HT-29 (cell line): ENCODE data around the gene MAP4K5. TPM values are rescaled to one million over a fixed set of nuclear protein-coding genes. Genes with fewer than 3 reads are reported as not detected.
"Not testable (repeated sequence)": the region's sequence is repeated elsewhere in the genome, so short reads cannot be mapped to it uniquely, and the experiment has no call there.

Experiments
- DNase-seq: peaks from one replicate; pipeline ENCODE4 v3.0.0-alpha.2; 2015; ENCODE audit warnings: low spot score
- total RNA-seq: library from RNA; depleted of rRNA; stranded (reverse); fragments of >200 nt; shearing (Covaris generic); gene quantifications from 2 replicates; pipeline ENCODE4 v1.2.3, GENCODE V29; 2014; rRNA removed

MAP4K5 gene
- total RNA-seq, result 29.2 and 34.1 TPM in 2 replicates

GRCh38 chr14:50532502-50533240, at the start of gene MAP4K5:
TSS of gene MAP4K5 (minus strand) at chr14:50532569. CDS start at chr14:50532049, 520 bp downstream.
- peak; percentile 84 for DNase-seq

GRCh38 chr14:50578433-50578832, 46.1 kb upstream of the MAP4K5 start:
- DNase-seq, result no peak

GRCh38 chr14:50577982-50578381, 45.6 kb upstream of the MAP4K5 start:
- DNase-seq, result no peak

- DNase-seq, result no peak
Measured at GRCh38 chr14:50575769-50576168, 43.4 kb upstream of the MAP4K5 start.

- DNase-seq, result no peak
Measured at GRCh38 chr14:50573862-50574261, 41.5 kb upstream of the MAP4K5 start.

GRCh38 chr14:50569714-50570274, 37.4 kb upstream of the MAP4K5 start:
- DNase-seq, result no peak

- DNase-seq, result no peak
Measured at GRCh38 chr14:50562841-50563240, 30.5 kb upstream of the MAP4K5 start.

GRCh38 chr14:50560931-50561285, 28.5 kb upstream of the MAP4K5 start:
- DNase-seq, result peak; percentile 31

GRCh38 chr14:50559990-50560930, 27.9 kb upstream of the MAP4K5 start, which contains the start of gene ATL1:
TSS of gene ATL1 (plus strand) at chr14:50560145. CDS start at chr14:50560266, 121 bp downstream.
- peak; percentile 33 for DNase-seq

- DNase-seq, result not testable (repeated sequence)
Measured at GRCh38 chr14:50552796-50553195, 20.4 kb upstream of the MAP4K5 start.

GRCh38 chr14:50551877-50552276, 19.5 kb upstream of the MAP4K5 start:
- DNase-seq, result no peak

GRCh38 chr14:50550294-50550693, 17.9 kb upstream of the MAP4K5 start:
- DNase-seq, result no peak

- no peak for DNase-seq
Measured at GRCh38 chr14:50545618-50546017, 13.2 kb upstream of the MAP4K5 start.

- no peak for DNase-seq
Measured at GRCh38 chr14:50544911-50545310, 12.5 kb upstream of the MAP4K5 start.

GRCh38 chr14:50542941-50543418, 10.6 kb upstream of the MAP4K5 start:
- DNase-seq, result peak; percentile 53

GRCh38 chr14:50541159-50541567, 8.8 kb upstream of the MAP4K5 start:
- DNase-seq, result no peak

- DNase-seq, result no peak
Measured at GRCh38 chr14:50539051-50539450, 6.7 kb upstream of the MAP4K5 start.

GRCh38 chr14:50538034-50538433, 5.7 kb upstream of the MAP4K5 start:
- DNase-seq, result not testable (repeated sequence)

GRCh38 chr14:50534997-50535396, 2.6 kb upstream of the MAP4K5 start:
- DNase-seq, result no peak

- DNase-seq, result no peak
Measured at GRCh38 chr14:50534416-50534815, 2.0 kb upstream of the MAP4K5 start.

GRCh38 chr14:50533806-50534205, 1.4 kb upstream of the MAP4K5 start:
- DNase-seq, result no peak

GRCh38 chr14:50533241-50533705, 904 bp upstream of the MAP4K5 start:
- DNase-seq, result no peak
